Measurements from ENCODE around the gene IL1RL2.

DNA sequence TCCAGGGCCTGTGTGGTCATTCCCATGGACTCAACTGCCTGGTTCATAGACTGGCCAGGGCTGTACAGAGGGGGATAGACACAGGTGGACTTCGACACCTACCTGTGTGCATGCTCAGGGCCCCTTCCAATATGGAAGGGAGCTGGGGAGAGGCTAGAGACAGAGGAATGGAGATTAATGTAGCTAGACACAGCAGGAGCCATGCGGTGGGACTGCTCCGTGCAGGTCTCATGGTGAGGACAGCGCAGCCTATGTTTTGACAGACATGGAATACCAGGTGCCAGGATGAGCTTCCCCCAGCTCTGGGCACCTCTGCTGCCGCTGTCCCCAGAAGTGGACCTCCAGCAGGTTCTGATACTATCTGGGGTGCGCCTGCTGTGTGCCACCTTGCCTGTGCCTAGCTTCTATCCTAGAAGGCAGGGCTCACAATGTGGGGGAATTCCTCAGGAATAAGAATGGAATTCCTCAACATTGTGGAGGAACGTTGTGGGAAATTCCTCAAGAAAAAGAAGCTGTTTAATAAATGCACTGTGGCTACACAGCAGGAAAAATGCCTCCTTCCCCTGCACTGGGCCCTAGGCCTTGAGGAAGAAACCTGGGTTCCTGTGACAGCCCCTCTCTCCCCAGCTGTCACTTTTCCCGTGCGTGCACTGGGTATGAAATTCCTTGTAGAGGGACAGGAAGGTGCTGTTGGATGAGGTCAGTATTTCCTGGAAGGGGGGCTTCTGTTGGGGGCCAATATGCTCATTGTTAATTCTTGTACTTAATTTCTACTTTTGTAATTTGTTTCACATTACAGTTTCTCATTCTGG is 37.0 kb upstream of the IL1RL2 start:
- TF ChIP-seq POLR2AphosphoS5 (IDR thresholded peaks at IDR 0.05; ENCODE audit: borderline replicate concordance, low read depth, low read length) (no peak), EZH2 (IDR thresholded peaks at IDR 0.05) (no peak), FOXP2 (optimal IDR thresholded peaks at IDR 0.05; ENCODE audit: control extremely low read depth, extremely low read length, insufficient read depth) (no peak)
